IgD-negative memory B cell (primary cell): Measurements from ENCODE around the gene SMIM14. TPM values are rescaled to one million over a fixed set of nuclear protein-coding genes. Genes with fewer than 3 reads are reported as not detected.

ENCODE experiments used
- H3K27ac Mint-ChIP-seq, 3 donors: one replicate each; pipeline ENCODE4 v1.8.0; 2020 to 2022; ENCODE audit warnings: mild to moderate bottlenecking in 3 of 3, mixed read lengths in 3 of 3, moderate library complexity in 1 of 3
- H3K27me3 Mint-ChIP-seq: one replicate; pipeline ENCODE4 v1.8.0; 2021; ENCODE audit warnings: mixed read lengths
- H3K36me3 Mint-ChIP-seq: one replicate; pipeline ENCODE4 v1.8.0; 2020; ENCODE audit warnings: mild to moderate bottlenecking, mixed read lengths
- H3K4me1 Mint-ChIP-seq, 3 donors: one replicate each; pipeline ENCODE4 v1.8.0; 2020 to 2022; ENCODE audit warnings: mixed read lengths in 3 of 3, mild to moderate bottlenecking in 1 of 3
- H3K4me3 Mint-ChIP-seq, 4 donors: one replicate each; pipeline ENCODE4 v1.8.0; 2020 to 2022; ENCODE audit warnings: mild to moderate bottlenecking in 4 of 4, mixed read lengths in 4 of 4, moderate library complexity in 3 of 4
- H3K9me3 Mint-ChIP-seq, 3 donors: one replicate each; pipeline ENCODE4 v1.8.0; 2020 to 2021; ENCODE audit warnings: mixed read lengths in 3 of 3, mild to moderate bottlenecking in 1 of 3
- polyA plus RNA-seq: library from polyadenylated mRNA; unstranded; fragments of 300-500 nt; fragmentation: Illumina TruSeq; gene quantifications from one replicate; pipeline ENCODE4 v1.2.3, GENCODE V29; 2021

Gene SMIM14
- polyA plus RNA-seq, 1 donor from 2014 or later = 189 TPM

DNA sequence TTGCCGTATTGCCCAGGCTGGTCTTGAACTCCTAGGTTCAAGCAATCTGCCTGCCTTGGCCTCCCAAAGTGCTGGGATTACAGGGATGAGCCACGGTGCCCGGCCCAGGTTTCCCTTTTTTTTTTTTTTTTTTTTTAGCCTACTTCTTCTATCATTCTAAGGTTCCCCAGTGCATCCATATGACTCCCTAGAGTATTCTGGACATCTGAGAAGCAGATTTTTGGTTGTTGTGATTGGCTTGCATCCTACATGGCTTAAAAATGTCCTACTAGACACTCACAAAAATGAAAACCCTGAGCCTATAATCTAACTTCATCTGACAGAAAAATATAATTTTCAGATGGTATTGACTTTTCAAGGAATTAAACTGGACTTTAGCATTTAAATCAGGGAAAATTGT is 41.7 kb downstream of the SMIM14 start:
- H3K27me3 Mint-ChIP-seq = no peaks in the 10 kb centered on the region
- peaks cover 12 to 26% (median 13%) of the 10 kb centered on the region in 3 donors for H3K4me1 Mint-ChIP-seq
- no peak overlapping the region for H3K4me3 Mint-ChIP-seq
- H3K27ac Mint-ChIP-seq = no peak overlapping the region
- peaks cover 5% of the 10 kb centered on the region for H3K36me3 Mint-ChIP-seq
- H3K9me3 Mint-ChIP-seq = no peaks in the 10 kb centered on the region

DNA sequence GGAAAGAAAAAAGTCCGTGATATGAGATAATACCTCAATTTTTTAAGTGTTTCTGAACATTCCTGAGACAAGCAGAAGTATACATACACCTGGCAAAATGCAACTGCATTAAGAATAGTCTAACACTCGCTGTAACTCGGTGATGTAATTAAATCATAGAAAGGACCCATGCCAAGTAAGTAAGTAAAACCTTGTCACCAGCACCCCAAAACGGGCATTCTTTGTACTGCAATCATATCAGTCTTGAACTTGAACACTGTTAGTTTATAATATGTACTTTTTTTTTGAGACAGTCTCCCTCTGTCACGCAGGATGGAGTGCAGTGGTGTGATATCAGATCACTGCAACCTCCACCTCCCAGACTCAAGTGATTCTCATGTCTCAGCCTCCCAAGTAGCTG is 47.4 kb downstream of the SMIM14 start:
- Mint-ChIP-seq H3K9me3 (no peaks in the 10 kb centered on the region), H3K4me3 (no peak overlapping the region), H3K27ac (no peak overlapping the region), H3K4me1 (peaks cover 4 to 8% (median 6%) of the 10 kb centered on the region in 3 donors), H3K36me3 (peaks cover 8% of the 10 kb centered on the region), H3K27me3 (no peaks in the 10 kb centered on the region)

DNA sequence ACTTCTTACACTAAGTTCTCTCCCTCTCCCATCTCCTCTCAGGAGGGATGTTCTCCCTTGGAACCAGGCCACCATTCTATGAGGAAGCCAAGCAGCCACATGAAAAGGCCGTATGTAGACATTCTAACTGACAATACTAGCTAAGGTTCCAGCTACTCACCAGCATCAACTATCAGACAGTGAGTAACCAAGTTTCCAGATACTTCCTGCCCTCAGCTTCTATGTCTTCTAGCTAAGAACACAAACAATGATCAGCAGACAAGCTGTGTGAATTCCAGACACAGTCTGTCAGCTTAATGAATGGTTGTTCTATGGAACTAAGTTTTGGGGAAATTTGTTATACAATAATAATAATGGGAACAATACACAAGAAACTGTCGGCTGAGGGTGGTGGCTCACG is 50.8 kb downstream of the SMIM14 start:
- no peaks in the 10 kb centered on the region for H3K27me3 Mint-ChIP-seq
- H3K27ac Mint-ChIP-seq = no peak overlapping the region
- no peak overlapping the region for H3K4me3 Mint-ChIP-seq
- H3K9me3 Mint-ChIP-seq = no peaks in the 10 kb centered on the region
- H3K36me3 Mint-ChIP-seq = peaks cover 6% of the 10 kb centered on the region
- H3K4me1 Mint-ChIP-seq = peaks cover 7 to 19% (median 13%) of the 10 kb centered on the region in 3 donors

DNA sequence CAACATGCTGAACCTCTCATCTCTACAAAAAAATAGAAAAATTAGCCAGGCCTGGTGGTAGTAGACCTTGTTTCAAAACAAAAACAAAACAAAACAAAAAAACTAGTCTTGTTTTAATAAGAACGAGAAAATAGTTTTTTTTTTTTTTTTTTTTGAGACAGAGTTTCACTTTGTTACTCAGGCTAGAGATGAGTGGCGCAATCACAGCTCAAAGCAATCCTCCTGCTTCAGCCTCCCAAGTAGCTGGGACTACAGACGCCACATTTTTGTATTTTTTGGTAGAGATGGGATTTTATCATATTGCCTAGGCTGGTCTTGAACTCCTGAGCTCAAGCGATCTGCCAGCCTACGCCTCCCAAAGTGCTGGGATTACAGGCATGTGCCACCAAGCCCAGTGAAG is 63.7 kb downstream of the SMIM14 start:
- peak overlapping the region in 1 of 3 donors; percentile 82 for H3K27ac Mint-ChIP-seq
- H3K36me3 Mint-ChIP-seq = no peaks in the 10 kb centered on the region
- H3K27me3 Mint-ChIP-seq = no peaks in the 10 kb centered on the region
- H3K4me1 Mint-ChIP-seq = peaks cover 5 to 18% (median 11%) of the 10 kb centered on the region in 3 donors
- H3K4me3 Mint-ChIP-seq = peak overlapping the region in 2 of 4 donors; percentile 12 to 32
- H3K9me3 Mint-ChIP-seq = no peaks in the 10 kb centered on the region

DNA sequence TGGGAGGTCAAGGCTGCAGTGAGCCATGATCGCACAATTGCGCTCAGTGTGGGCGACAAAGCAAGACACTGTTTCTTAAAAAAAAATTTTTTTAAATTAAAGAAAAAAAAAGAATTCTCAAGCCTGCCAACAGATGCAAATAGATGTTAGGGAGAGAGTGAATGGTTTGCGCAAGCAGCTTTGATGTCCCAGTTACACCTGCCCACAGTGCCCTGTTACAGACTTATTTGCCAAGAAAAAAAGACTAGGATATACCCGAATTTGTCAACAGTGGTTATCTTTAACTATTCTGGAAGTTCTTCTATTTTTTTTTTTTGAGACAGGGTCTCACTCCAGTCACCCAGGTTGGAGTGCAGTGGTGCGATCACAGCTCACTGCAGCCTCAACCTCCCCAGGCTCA is 67.2 kb downstream of the SMIM14 start:
- Mint-ChIP-seq H3K27me3 (no peaks in the 10 kb centered on the region), H3K4me1 (peaks cover 17 to 33% (median 22%) of the 10 kb centered on the region in 3 donors), H3K4me3 (no peak overlapping the region), H3K36me3 (no peaks in the 10 kb centered on the region), H3K9me3 (no peaks in the 10 kb centered on the region), H3K27ac (no peak overlapping the region)

DNA sequence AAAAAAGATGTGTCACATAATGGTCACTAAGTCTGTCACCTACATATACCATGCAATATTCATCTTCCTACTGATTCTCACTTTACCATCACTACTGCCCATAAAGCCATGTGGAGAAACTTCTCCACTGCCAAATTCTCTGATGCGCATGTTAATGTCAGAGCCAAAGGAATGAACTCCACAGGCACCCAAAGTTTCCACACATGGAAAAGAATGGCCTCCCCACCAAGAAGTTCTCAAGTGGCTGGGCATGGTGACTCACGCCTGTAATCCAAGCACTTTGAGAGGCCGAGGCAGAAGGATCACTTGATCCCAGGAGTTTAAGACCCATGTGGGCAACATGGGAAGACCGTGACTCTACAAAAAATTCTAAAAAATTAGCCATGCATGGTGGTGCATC is 67.6 kb downstream of the SMIM14 start:
- Mint-ChIP-seq H3K27me3 (no peaks in the 10 kb centered on the region), H3K4me1 (peaks cover 20 to 29% (median 24%) of the 10 kb centered on the region in 3 donors), H3K4me3 (peak overlapping the region in 1 of 4 donors; percentile 0), H3K9me3 (peaks cover 0 to 3% (median 3%) of the 10 kb centered on the region in 3 donors), H3K27ac (no peak overlapping the region), H3K36me3 (peaks cover 2% of the 10 kb centered on the region)

DNA sequence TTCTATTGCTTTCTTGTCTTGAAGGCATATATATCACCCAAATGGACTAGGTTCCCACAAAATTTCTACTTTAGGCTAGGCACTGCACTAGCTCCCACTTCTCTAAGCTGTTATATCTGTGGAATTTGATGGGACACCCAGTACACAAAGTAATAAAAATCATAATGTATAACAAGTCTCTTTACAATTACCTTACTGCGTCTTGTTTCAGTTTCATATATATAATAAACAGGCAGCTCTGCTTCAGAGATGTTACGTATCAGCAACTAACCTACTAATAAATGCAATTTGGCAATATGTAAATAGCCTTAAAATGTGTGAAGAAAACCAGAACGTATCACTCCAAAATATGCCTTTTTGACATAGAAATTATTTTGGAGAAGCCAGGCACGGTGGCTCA is 69.5 kb downstream of the SMIM14 start:
- peaks cover 18 to 23% (median 23%) of the 10 kb centered on the region in 3 donors for H3K4me1 Mint-ChIP-seq
- H3K4me3 Mint-ChIP-seq = peak overlapping the region; percentile 81 to 91 (median 90)
- H3K27me3 Mint-ChIP-seq = no peaks in the 10 kb centered on the region
- H3K36me3 Mint-ChIP-seq = peaks cover 2% of the 10 kb centered on the region
- peak overlapping the region; percentile 80 to 95 (median 89) for H3K27ac Mint-ChIP-seq
- H3K9me3 Mint-ChIP-seq = peaks cover 0 to 5% (median 4%) of the 10 kb centered on the region in 3 donors

DNA sequence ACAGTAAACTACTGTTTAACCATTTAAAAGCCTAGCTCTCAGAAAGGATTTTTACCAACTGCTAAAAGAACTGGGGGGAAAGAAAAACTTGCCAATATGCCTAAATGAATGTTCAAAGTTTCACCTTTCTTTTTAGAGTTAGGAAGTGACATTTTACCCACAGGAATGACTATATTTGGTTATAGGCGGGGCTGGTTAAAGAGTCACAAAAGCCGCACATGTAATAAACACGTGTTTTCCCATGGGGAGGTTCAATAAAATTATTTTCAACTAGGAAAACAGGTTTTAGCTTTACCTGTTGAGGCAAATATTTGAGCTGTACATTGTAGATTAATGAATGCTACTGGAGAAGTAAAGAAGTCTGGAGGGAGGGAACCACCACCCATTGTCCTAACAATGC is 69.9 kb downstream of the SMIM14 start:
- H3K36me3 Mint-ChIP-seq = peaks cover 2% of the 10 kb centered on the region
- H3K4me1 Mint-ChIP-seq = peaks cover 18 to 23% (median 23%) of the 10 kb centered on the region in 3 donors
- peak overlapping the region; percentile 80 to 95 (median 89) for H3K27ac Mint-ChIP-seq
- peaks cover 0 to 5% (median 4%) of the 10 kb centered on the region in 3 donors for H3K9me3 Mint-ChIP-seq
- H3K4me3 Mint-ChIP-seq = peak overlapping the region; percentile 81 to 91 (median 90)
- H3K27me3 Mint-ChIP-seq = no peaks in the 10 kb centered on the region

DNA sequence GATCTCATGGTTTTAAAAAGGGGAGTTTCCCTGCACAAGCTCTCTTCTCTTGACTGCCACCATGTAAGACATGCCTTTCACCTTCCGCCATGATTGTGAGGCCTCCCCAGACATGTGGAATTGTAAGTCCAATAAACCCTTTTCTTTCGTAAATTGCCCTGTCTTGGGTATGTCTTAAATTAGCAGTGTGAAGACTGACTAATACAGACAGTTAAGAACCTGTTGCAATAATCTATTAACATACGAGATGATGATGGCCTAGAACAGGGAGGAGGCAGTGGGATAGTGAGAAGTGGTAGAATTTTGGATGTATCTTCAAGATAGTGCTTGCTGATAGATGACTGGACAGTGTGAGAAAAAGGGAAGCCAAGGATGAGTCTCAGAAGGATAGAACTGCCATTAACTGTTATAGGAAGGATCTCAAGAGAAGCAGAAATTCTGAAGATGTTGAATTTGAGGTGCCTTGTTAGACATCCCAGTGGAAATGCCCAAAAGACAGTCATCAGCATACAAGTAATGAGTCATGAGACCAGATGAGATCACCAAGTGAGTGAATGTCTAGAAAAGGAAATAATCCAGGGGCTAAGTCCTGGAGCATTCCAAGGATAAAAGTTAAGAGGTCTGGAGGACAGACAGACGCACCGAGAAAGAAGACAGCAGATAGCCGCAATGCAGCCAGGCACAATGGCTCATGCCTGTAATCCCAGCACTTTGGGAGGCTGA is 72.6 kb downstream of the SMIM14 start:
- H3K36me3 Mint-ChIP-seq = peaks cover 6% of the 10 kb centered on the region
- H3K4me1 Mint-ChIP-seq = peaks cover 18 to 25% (median 24%) of the 10 kb centered on the region in 3 donors
- no peak overlapping the region for H3K4me3 Mint-ChIP-seq
- H3K9me3 Mint-ChIP-seq = peaks cover 0 to 5% (median 4%) of the 10 kb centered on the region in 3 donors
- H3K27ac Mint-ChIP-seq = no peak overlapping the region
- H3K27me3 Mint-ChIP-seq = no peaks in the 10 kb centered on the region

DNA sequence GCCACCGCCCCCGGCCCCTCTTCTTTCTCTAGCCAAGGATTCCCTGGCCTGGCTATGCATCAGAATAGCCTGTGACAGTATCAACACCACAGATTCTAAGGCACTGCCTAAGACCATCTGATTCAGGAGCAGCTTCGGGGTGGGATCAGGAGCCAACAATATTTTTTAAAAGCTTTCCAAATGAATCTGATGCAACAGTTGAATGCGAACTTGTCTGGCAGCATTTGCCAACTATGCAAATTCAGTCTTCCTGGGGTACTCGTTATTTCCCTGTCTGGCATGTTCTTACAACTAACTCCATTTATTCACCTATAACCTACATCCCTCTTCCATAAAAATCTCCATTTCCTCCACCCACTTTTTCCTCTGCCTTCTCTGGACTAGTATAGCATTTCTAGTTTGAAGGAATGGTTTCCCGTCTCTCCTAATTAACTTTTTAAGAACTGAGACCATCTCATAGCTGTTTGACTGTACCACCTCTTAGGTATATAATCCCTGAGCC is 75.3 kb downstream of the SMIM14 start:
- no peak overlapping the region for H3K4me3 Mint-ChIP-seq
- peaks cover 0 to 5% (median 4%) of the 10 kb centered on the region in 3 donors for H3K9me3 Mint-ChIP-seq
- no peaks in the 10 kb centered on the region for H3K27me3 Mint-ChIP-seq
- peaks cover 7% of the 10 kb centered on the region for H3K36me3 Mint-ChIP-seq
- peaks cover 10 to 14% (median 11%) of the 10 kb centered on the region in 3 donors for H3K4me1 Mint-ChIP-seq
- H3K27ac Mint-ChIP-seq = peak overlapping the region in 1 of 3 donors; percentile 78

DNA sequence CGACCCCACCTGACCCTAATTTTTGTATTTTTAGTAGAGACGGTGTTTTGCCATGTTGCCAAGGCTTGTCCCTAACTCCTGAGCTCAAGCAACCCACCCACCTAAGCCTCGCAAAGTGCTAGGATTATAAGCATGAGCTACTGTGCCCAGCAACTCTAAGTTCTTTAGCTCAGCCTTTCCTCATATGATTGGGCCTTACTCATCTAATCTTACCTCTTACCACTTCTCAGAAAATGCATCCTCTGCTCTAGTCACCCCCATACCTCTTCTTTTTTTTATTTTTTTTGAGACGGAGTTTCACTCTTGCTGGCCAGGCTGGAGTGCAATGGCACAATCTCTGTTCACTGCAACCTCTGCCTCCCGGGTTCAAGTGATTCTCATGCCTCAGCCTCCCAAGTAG is 75.9 kb downstream of the SMIM14 start:
- peak overlapping the region in 1 of 3 donors; percentile 80 for H3K27ac Mint-ChIP-seq
- peaks cover 6 to 12% (median 8%) of the 10 kb centered on the region in 3 donors for H3K4me1 Mint-ChIP-seq
- H3K27me3 Mint-ChIP-seq = no peaks in the 10 kb centered on the region
- H3K36me3 Mint-ChIP-seq = peaks cover 7% of the 10 kb centered on the region
- peaks cover 0 to 5% (median 4%) of the 10 kb centered on the region in 3 donors for H3K9me3 Mint-ChIP-seq
- no peak overlapping the region for H3K4me3 Mint-ChIP-seq

DNA sequence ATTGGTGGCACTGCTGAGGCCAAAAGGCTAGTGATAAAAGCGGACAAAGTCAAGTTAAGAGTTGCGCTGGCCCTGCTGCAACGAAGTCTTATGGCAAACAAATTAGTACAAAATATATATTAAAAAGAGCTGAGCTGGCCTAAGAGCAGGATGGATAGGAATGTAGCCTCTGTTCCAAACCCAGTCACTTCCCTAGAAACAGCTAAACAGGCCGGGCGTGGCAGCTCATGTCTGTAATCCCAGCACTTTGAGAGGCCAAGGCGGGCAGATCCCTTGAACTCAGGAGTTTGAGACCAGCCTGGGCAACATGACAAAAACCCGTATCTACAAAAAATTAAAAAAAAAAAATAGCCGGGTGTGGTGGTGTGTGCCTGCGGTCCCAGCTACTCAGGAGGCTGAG is 79.0 kb downstream of the SMIM14 start:
- Mint-ChIP-seq H3K9me3 (no peaks in the 10 kb centered on the region), H3K4me1 (peaks cover 0 to 8% (median 5%) of the 10 kb centered on the region in 3 donors), H3K27me3 (no peaks in the 10 kb centered on the region), H3K27ac (peak overlapping the region in 1 of 3 donors; percentile 2), H3K36me3 (peaks cover 5% of the 10 kb centered on the region), H3K4me3 (no peak overlapping the region)

DNA sequence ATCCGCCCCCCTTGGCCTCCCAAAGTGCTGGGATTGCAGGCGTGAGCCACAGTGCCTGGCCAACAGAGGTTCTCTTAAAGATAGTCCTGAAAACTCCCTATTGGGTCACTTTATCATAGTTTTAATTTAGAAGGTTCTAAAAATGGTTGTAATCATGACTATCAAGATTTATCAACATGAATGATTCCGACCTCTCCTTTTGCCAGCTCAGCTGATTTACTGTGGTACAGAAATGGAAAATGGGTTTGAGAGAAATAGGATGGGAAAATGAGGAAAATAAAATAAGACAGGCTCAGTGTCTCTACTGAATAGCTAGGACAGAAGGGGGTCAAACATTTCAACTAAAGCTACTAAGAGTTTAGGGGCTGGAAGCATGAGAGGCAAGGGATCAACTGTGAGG is 83.2 kb downstream of the SMIM14 start:
- no peaks in the 10 kb centered on the region for H3K9me3 Mint-ChIP-seq
- H3K27ac Mint-ChIP-seq = peak overlapping the region in 2 of 3 donors; percentile 18 to 69
- H3K27me3 Mint-ChIP-seq = no peaks in the 10 kb centered on the region
- peak overlapping the region in 1 of 4 donors; percentile 20 for H3K4me3 Mint-ChIP-seq
- peaks cover under 1% of the 10 kb centered on the region for H3K36me3 Mint-ChIP-seq
- H3K4me1 Mint-ChIP-seq = peaks cover 0 to 3% (median 2%) of the 10 kb centered on the region in 3 donors

DNA sequence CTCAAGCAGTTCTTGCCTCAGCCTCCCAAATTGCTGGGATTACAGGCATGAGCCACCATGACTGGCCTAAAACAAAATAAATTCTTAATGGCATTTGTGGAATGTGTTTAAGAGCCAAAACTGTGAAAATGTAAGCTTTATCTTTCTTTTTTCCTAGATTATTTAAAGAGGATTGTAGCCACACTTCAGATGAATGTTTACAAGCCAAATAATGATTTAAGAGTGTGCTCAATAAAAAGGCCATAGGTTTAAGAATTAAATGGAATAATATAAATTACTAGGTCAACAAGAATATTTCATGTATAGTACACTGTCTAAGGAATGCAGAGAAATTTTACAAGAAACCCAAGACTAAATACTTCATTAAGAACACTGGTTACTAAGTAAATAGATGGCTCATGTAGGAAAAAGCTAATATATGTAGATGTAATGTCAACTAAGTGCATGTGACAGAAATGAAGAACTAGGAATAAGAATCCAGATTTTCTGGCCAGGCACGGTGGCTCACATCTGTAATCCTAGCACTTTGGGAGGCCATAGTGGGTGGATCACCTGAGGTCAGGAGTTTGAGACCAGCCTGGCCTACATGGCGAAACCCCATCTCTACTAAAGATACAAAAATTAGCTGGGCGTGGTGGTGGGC is 90.1 kb downstream of the SMIM14 start:
- Mint-ChIP-seq H3K9me3 (no peaks in the 10 kb centered on the region), H3K4me1 (peaks cover 0 to 8% (median 2%) of the 10 kb centered on the region in 3 donors), H3K27me3 (no peaks in the 10 kb centered on the region), H3K27ac (no peak overlapping the region), H3K4me3 (no peak overlapping the region), H3K36me3 (peaks cover 4% of the 10 kb centered on the region)

DNA sequence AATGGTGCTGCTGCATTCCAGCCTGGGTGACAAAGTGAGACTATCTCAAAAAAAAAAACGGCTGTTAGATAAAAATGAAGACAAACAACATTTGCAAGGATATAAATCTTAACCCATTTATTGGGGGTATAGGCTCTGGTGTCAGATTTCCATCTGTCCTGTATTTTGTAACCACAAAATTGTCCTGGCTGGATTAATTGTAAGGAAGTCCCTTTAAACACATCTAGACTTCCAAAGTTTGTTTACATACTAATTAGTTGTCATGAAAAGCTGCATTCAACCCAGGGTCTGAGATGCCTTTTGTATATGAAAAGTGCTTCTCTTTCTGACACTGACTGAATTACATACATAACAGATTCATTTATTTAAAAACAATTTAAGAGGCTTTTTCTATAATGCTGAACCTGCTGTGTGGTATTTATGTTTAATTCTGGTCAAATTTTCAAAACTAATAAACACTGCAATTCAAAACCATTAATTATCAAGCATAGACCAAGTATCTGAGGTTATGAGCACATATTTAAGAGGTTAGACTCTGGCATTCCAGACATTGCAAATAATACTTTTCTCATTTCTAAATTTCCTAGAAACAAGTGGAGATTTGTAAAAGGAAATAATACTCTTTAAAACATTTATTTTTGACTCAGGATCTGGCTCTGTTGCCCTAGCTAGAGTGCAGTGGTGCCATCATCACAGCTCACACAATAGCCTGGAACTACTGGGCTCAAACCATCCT is 93.9 kb downstream of the SMIM14 start:
- Mint-ChIP-seq H3K9me3 (no peaks in the 10 kb centered on the region), H3K4me1 (peaks cover 0 to 5% (median 2%) of the 10 kb centered on the region in 3 donors), H3K27me3 (no peaks in the 10 kb centered on the region)

More for the DNA sequence above, 93.9 kb downstream of the SMIM14 start:
- Mint-ChIP-seq H3K36me3 (peaks cover 4% of the 10 kb centered on the region), H3K27ac (no peak overlapping the region), H3K4me3 (no peak overlapping the region)
